Esophagus squamous epithelium (tissue), 4 donors: ENCODE results near the gene C1QTNF1.

ENCODE experiments used
- POLR2A ChIP-seq, 4 donors: fragments of 450-650 bp; IDR thresholded peaks; one replicate each; pipeline ENCODE4 v1.6.1; 2017; ENCODE audit warnings: antibody characterized with exemption in 4 of 4, mild to moderate bottlenecking in 4 of 4, moderate library complexity in 3 of 4
- TF ChIP-seq, protein P1 (sequence below), 6 experiments: fragments of 450-650 bp in 4 of 6; fragments of 200-600 bp in 2 of 6; sonication (generic) in 2 of 6; IDR thresholded peaks; one replicate each; pipeline ENCODE4 v1.5.1; 2016 to 2019; ENCODE audit warnings: antibody characterized with exemption in 6 of 6, mild to moderate bottlenecking in 4 of 6, moderate library complexity in 4 of 6

DNA sequence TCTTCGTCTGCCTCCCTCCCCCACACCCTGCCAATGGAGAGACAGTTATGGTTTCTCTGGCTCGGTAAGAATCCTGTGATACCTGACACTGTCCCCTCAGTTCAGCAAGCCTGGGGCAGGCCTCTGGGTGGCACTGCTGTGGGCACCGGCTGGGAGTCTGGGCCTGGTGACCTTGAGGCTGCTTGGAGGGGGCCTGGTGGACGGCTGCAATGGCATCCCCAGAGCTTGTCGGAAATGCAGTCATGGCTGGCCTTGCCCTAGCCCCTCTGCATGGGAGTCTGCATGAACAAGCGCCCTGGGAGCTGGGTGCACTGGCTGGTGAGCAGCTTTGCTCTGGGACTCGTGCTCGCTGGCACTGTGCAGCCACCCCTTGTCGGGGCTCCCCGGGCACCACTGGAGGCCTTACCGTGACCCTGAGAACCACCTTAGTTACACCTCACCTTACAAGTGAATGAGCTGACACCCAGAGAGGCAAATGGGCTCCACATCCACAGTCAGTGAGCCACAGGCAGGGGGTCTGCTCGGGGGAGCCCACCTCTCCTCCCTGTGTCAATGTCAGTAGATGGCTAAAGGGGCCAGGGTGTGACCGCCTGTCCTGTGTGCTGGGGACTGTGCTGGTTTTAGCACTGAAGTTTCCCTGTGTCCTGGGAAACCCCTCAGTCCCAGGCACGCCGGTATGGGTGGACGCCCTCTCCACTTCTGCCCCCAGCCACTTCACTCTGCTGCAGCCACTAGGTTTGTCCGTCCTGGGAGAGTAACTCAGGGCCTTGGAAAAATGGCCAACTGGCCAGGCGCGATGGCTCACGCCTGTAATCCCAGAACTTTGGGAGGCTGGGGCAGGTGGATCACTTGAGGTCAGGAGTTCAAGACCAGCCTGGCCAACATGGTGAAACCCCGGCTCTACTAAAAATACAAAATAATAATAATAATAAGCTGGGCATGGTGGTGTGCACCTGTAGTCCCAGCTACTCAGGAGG is 45.7 kb upstream of the C1QTNF1 start:
- TF ChIP-seq, protein P1, sequence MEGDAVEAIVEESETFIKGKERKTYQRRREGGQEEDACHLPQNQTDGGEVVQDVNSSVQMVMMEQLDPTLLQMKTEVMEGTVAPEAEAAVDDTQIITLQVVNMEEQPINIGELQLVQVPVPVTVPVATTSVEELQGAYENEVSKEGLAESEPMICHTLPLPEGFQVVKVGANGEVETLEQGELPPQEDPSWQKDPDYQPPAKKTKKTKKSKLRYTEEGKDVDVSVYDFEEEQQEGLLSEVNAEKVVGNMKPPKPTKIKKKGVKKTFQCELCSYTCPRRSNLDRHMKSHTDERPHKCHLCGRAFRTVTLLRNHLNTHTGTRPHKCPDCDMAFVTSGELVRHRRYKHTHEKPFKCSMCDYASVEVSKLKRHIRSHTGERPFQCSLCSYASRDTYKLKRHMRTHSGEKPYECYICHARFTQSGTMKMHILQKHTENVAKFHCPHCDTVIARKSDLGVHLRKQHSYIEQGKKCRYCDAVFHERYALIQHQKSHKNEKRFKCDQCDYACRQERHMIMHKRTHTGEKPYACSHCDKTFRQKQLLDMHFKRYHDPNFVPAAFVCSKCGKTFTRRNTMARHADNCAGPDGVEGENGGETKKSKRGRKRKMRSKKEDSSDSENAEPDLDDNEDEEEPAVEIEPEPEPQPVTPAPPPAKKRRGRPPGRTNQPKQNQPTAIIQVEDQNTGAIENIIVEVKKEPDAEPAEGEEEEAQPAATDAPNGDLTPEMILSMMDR (IDR thresholded peaks at IDR 0.05) = no peak
- TF ChIP-seq POLR2A (IDR thresholded peaks at IDR 0.05) = no peak
